OCI-LY1 (cell line): ENCODE measurements around the gene NUAK1.

Experiments
- EZH2 ChIP-seq: fragments of 200-600 bp; sonication (generic), shearing (Covaris generic); IDR thresholded peaks from 2 replicates; pipeline ENCODE4 v1.8.0; 2017; ENCODE audit warnings: borderline replicate concordance, mixed run types, mild to moderate bottlenecking, antibody characterized with exemption, low read length, moderate library complexity, mixed read lengths
- TF ChIP-seq, protein P1 (sequence below): fragments of 200-600 bp; sonication (generic), shearing (Covaris generic); IDR thresholded peaks from 2 replicates; pipeline ENCODE4 v1.5.1; 2017; ENCODE audit warnings: mild to moderate bottlenecking, antibody characterized with exemption, low read length, moderate library complexity, mixed read lengths

GRCh38 chr12:106114447-106115068, 24.2 kb downstream of the NUAK1 start:
- TF ChIP-seq, protein P1, sequence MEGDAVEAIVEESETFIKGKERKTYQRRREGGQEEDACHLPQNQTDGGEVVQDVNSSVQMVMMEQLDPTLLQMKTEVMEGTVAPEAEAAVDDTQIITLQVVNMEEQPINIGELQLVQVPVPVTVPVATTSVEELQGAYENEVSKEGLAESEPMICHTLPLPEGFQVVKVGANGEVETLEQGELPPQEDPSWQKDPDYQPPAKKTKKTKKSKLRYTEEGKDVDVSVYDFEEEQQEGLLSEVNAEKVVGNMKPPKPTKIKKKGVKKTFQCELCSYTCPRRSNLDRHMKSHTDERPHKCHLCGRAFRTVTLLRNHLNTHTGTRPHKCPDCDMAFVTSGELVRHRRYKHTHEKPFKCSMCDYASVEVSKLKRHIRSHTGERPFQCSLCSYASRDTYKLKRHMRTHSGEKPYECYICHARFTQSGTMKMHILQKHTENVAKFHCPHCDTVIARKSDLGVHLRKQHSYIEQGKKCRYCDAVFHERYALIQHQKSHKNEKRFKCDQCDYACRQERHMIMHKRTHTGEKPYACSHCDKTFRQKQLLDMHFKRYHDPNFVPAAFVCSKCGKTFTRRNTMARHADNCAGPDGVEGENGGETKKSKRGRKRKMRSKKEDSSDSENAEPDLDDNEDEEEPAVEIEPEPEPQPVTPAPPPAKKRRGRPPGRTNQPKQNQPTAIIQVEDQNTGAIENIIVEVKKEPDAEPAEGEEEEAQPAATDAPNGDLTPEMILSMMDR: no peak
- TF ChIP-seq EZH2: no peak
